Astrocyte (in vitro differentiated cells and primary cell): ENCODE measurements around the gene ARHGAP30. TPM values are rescaled to one million over a fixed set of nuclear protein-coding genes. Genes with fewer than 3 reads are reported as not detected.
"Not testable (repeated sequence)": the region's sequence is repeated elsewhere in the genome, so short reads cannot be mapped to it uniquely, and the experiment has no call there.

Experiments
- DNase-seq: peaks from one replicate; pipeline ENCODE4 v3.0.0-alpha.2; 2010; ENCODE audit warnings: low read depth
- FAIRE-seq: peaks from 2 replicates; lab custom pipeline; 2011; peaks lifted over from hg19 to GRCh38; lab: Jason Lieb, UNC
- H2AFZ ChIP-seq: 2 replicates; pipeline ENCODE4 v1.6.0; 2012; ENCODE audit warnings: low read depth, low read length, inconsistent platforms
- H3K27ac ChIP-seq: 2 replicates; pipeline ENCODE4 v1.5.1; 2011; ENCODE audit warnings: low read depth, low read length, inconsistent platforms
- H3K27me3 ChIP-seq: 2 replicates; pipeline ENCODE4 v1.6.0; 2011; ENCODE audit warnings: low read length, inconsistent platforms; ENCODE audit not compliant: insufficient read depth
- H3K36me3 ChIP-seq: 2 replicates; pipeline ENCODE4 v1.5.1; 2011; ENCODE audit warnings: low read length, inconsistent platforms; ENCODE audit not compliant: insufficient read depth
- H3K4me1 ChIP-seq: 2 replicates; pipeline ENCODE4 v1.5.1; 2011; ENCODE audit warnings: low read length, inconsistent platforms; ENCODE audit not compliant: insufficient read depth
- H3K4me2 ChIP-seq: 2 replicates; pipeline ENCODE4 v1.6.0; 2012; ENCODE audit warnings: low read length, inconsistent platforms
- H3K4me3 ChIP-seq: 2 replicates; pipeline ENCODE4 v1.5.1; 2011; ENCODE audit warnings: low read depth, mild to moderate bottlenecking, low read length, inconsistent platforms; ENCODE audit not compliant: insufficient read depth
- H3K79me2 ChIP-seq: 2 replicates; pipeline ENCODE4 v1.6.0; 2012; ENCODE audit warnings: mild to moderate bottlenecking, low read length, inconsistent platforms; ENCODE audit not compliant: insufficient read depth
- H3K9ac ChIP-seq: 2 replicates; pipeline ENCODE4 v1.6.0; 2012; ENCODE audit warnings: mild to moderate bottlenecking, low read length, inconsistent platforms
- H3K9me3 ChIP-seq: 2 replicates; pipeline ENCODE4 v1.5.1; 2012; ENCODE audit warnings: low read depth, mild to moderate bottlenecking, low read length, inconsistent platforms; ENCODE audit not compliant: insufficient read depth
- H4K20me1 ChIP-seq: 2 replicates; pipeline ENCODE4 v1.6.0; 2012; ENCODE audit warnings: low read length, inconsistent platforms; ENCODE audit not compliant: insufficient read depth
- H3K27ac Mint-ChIP-seq: one replicate; pipeline ENCODE4 v1.8.0; 2021; ENCODE audit warnings: mild to moderate bottlenecking, mixed read lengths; ENCODE audit not compliant: unreplicated experiment
- H3K27me3 Mint-ChIP-seq: one replicate; pipeline ENCODE4 v1.8.0; 2021; ENCODE audit warnings: low read depth, mixed read lengths; ENCODE audit not compliant: unreplicated experiment
- H3K36me3 Mint-ChIP-seq: one replicate; pipeline ENCODE4 v1.8.0; 2021; ENCODE audit warnings: low read depth, mixed read lengths; ENCODE audit not compliant: unreplicated experiment
- H3K4me1 Mint-ChIP-seq: one replicate; pipeline ENCODE4 v1.8.0; 2021; ENCODE audit warnings: low read depth, mixed read lengths; ENCODE audit not compliant: unreplicated experiment
- H3K4me3 Mint-ChIP-seq: one replicate; pipeline ENCODE4 v1.8.0; 2021; ENCODE audit warnings: mild to moderate bottlenecking, moderate library complexity, mixed read lengths; ENCODE audit not compliant: unreplicated experiment
- H3K9me3 Mint-ChIP-seq: one replicate; pipeline ENCODE4 v1.8.0; 2021; ENCODE audit warnings: mild to moderate bottlenecking, mixed read lengths; ENCODE audit not compliant: unreplicated experiment
- EZH2 ChIP-seq: IDR thresholded peaks from 2 replicates; pipeline ENCODE4 v1.6.1; 2012; ENCODE audit warnings: mild to moderate bottlenecking, low read length, inconsistent platforms; ENCODE audit not compliant: insufficient read depth
- total RNA-seq: library from RNA; stranded (reverse); gene quantifications from 2 replicates; pipeline ENCODE4 v1.2.1, GENCODE V29; 2021
- TF ChIP-seq, protein P1 (sequence below): IDR thresholded peaks from 2 replicates; pipeline ENCODE4 v1.5.1; 2011; ENCODE audit warnings: low read depth, mild to moderate bottlenecking, inconsistent platforms, low read length, moderate library complexity; ENCODE audit not compliant: insufficient read depth

The ARHGAP30 gene
- total RNA-seq, 1 donor from 2014 or later, result 0.25 TPM

DNA sequence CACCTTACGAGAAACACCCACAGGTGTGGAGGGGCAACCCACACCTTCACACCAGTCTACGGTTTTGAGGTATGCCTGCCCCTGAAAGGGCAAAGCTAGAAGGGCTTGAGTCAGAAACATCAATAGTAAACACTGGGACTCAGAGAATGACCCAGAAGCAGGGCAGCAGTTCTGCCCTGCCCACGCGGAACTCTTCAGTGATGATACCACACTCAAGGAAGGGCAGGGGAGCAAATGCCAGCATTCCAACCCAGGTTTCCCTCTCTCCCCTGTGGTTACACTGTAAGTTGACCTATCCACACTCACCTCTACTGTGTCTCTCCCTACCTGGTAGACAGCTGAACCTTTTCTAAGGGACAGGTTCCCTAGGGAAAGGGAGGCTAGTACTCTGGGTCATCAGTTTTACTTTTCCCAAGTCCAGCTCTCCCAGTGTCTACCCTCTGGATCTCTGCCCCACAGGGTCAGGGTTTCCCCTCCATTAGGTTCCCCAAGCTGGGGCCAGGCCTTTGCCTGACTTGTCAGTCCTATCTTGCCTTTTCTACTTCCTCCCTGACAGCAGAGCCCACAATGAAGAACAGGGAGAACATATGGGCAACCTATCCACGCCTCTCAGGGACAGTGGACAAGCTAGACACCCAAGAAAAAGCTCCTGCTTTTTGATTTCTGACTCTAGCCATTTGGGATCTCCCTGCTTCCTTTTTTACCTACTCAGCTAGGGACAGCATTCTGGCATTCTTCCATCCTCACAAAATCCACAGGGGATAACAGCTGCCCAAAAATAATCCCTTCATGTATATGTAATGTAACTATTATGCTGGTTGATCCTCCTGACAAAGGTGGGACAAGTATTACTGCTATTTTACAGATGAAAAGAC lies 51.7 kb downstream of the ARHGAP30 start:
- H4K20me1 ChIP-seq, result no peaks in the 10 kb centered on the region
- no peak overlapping the region for H3K9ac ChIP-seq
- Mint-ChIP-seq H3K4me1 (peaks cover 40% of the 10 kb centered on the region), H3K27me3 (no peaks in the 10 kb centered on the region), H3K4me3 (no peak overlapping the region), H3K9me3 (no peaks in the 10 kb centered on the region), H3K27ac (peak overlapping the region; percentile 69), H3K36me3 (peaks cover 2% of the 10 kb centered on the region)
- peaks cover 12% of the 10 kb centered on the region for H3K4me1 ChIP-seq
- FAIRE-seq (no peak), DNase-seq (no peak)
- no peak overlapping the region for H2AFZ ChIP-seq
- no peak overlapping the region for H3K27ac ChIP-seq
- no peak overlapping the region for H3K4me3 ChIP-seq
- peaks cover 27% of the 10 kb centered on the region for H3K27me3 ChIP-seq
- H3K4me2 ChIP-seq, result no peak overlapping the region
- no peaks in the 10 kb centered on the region for H3K36me3 ChIP-seq
- no peaks in the 10 kb centered on the region for H3K9me3 ChIP-seq
- H3K79me2 ChIP-seq, result no peaks in the 10 kb centered on the region
- no peak for TF ChIP-seq EZH2
- TF ChIP-seq, protein P1, sequence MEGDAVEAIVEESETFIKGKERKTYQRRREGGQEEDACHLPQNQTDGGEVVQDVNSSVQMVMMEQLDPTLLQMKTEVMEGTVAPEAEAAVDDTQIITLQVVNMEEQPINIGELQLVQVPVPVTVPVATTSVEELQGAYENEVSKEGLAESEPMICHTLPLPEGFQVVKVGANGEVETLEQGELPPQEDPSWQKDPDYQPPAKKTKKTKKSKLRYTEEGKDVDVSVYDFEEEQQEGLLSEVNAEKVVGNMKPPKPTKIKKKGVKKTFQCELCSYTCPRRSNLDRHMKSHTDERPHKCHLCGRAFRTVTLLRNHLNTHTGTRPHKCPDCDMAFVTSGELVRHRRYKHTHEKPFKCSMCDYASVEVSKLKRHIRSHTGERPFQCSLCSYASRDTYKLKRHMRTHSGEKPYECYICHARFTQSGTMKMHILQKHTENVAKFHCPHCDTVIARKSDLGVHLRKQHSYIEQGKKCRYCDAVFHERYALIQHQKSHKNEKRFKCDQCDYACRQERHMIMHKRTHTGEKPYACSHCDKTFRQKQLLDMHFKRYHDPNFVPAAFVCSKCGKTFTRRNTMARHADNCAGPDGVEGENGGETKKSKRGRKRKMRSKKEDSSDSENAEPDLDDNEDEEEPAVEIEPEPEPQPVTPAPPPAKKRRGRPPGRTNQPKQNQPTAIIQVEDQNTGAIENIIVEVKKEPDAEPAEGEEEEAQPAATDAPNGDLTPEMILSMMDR, result no peak

DNA sequence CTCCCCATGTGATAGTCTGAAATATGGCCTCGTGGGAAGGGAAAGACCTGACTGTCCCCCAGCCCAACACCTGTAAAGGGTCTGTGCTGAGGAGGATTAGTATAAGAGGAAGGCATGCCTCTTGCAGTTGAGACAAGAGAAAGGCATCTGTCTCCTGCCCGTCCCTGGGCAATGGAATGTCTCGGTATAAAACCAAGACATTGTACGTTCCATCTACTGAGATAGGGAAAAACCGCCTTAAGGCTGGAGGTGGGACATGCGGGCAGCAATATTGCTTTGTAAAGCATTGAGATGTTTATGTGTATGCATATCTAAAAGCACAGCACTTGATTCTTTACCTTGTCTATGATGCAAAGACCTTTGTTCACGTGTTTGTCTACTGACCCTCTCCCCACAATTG lies 52.5 kb downstream of the ARHGAP30 start:
- not testable (repeated sequence) for H3K4me2 ChIP-seq, H3K27me3 Mint-ChIP-seq, H3K36me3 ChIP-seq, H3K4me3 Mint-ChIP-seq, H3K36me3 Mint-ChIP-seq, H3K4me3 ChIP-seq, H3K9me3 ChIP-seq, DNase-seq, H3K9me3 Mint-ChIP-seq, H4K20me1 ChIP-seq, H2AFZ ChIP-seq, H3K27ac ChIP-seq, H3K79me2 ChIP-seq, FAIRE-seq, H3K9ac ChIP-seq
- Mint-ChIP-seq H3K4me1 (peaks cover 42% of the 10 kb centered on the region), H3K27ac (peak overlapping the region; percentile 69)
- Histone ChIP-seq H3K27me3 (peaks cover 27% of the 10 kb centered on the region), H3K4me1 (peaks cover 12% of the 10 kb centered on the region)

DNA sequence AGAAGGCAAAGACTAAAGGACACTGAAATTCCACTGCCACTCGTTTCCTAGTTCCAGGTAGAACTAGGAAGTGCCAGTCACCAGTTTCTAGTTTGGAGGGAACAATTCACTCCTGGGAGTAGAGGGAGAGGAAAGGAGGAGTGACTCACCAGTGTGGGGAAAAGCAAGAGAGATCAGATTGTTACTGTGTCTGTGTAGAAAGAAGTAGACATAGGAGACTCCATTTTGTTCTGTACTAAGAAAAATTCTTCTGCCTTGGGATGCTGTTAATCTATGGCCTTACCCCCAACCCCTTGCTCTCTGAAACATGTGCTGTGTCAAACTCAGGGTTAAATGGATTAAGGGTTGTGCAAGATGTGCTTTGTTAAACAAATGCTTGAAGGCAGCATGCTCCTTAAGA lies 53.0 kb downstream of the ARHGAP30 start:
- not testable (repeated sequence) for H3K36me3 ChIP-seq, H3K4me3 Mint-ChIP-seq, H2AFZ ChIP-seq, H3K27me3 Mint-ChIP-seq, H4K20me1 ChIP-seq, H3K9me3 Mint-ChIP-seq, H3K4me2 ChIP-seq, DNase-seq, H3K9ac ChIP-seq, H3K4me3 ChIP-seq, FAIRE-seq, H3K9me3 ChIP-seq, H3K27ac ChIP-seq, H3K79me2 ChIP-seq, H3K36me3 Mint-ChIP-seq
- H3K4me1 Mint-ChIP-seq, result peaks cover 42% of the 10 kb centered on the region
- Histone ChIP-seq H3K27me3 (peaks cover 27% of the 10 kb centered on the region), H3K4me1 (peaks cover 12% of the 10 kb centered on the region)
- peak overlapping the region; percentile 89 for H3K27ac Mint-ChIP-seq
